Liver (tissue), 9 donors: Measurements from ENCODE around the gene FBXW5. TPM values are rescaled to one million over a fixed set of nuclear protein-coding genes. Genes with fewer than 3 reads are reported as not detected.

Experiments used
- DNase-seq: peaks from one replicate; pipeline ENCODE4 v3.0.0-alpha.2; 2017; ENCODE audit warnings: low spot score
- H3K27ac ChIP-seq, 2 donors: one replicate each; pipeline ENCODE4 v1.7.0; 2013; ENCODE audit warnings: inconsistent platforms in 2 of 2, low read length in 2 of 2, control low read depth in 1 of 2, low read depth in 1 of 2, mild to moderate bottlenecking in 1 of 2
- H3K27me3 ChIP-seq, 4 donors: one replicate each; pipeline versions ENCODE4 v1.6.1 to v1.7.0; 2013; ENCODE audit warnings: low read length in 3 of 4, inconsistent platforms in 1 of 4, mild to moderate bottlenecking in 1 of 4, moderate library complexity in 1 of 4; ENCODE audit not compliant: control insufficient read depth in 4 of 4, insufficient read depth in 4 of 4
- H3K36me3 ChIP-seq, 4 donors: one replicate each; pipeline versions ENCODE4 v1.6.1 to v1.7.0; 2013; ENCODE audit warnings: low read length in 3 of 4, mild to moderate bottlenecking in 3 of 4, low read depth in 1 of 4, moderate library complexity in 1 of 4; ENCODE audit not compliant: control insufficient read depth in 4 of 4, insufficient read depth in 3 of 4
- H3K4me1 ChIP-seq, 4 donors: one replicate each; pipeline versions ENCODE4 v1.6.1 to v1.7.0; 2013; ENCODE audit warnings: low read length in 3 of 4, mild to moderate bottlenecking in 3 of 4, moderate library complexity in 1 of 4; ENCODE audit not compliant: control insufficient read depth in 4 of 4, insufficient read depth in 4 of 4
- H3K4me3 ChIP-seq, 3 donors: one replicate each; pipeline versions ENCODE4 v1.6.1 to v1.7.0; 2013; ENCODE audit warnings: low read length in 3 of 3, control low read depth in 1 of 3, low read depth in 1 of 3, mild to moderate bottlenecking in 1 of 3
- H3K9ac ChIP-seq, 2 donors: one replicate each; pipeline ENCODE4 v1.7.0; 2013; ENCODE audit warnings: low read length in 2 of 2, mild to moderate bottlenecking in 2 of 2, moderate library complexity in 2 of 2, control low read depth in 1 of 2, low read depth in 1 of 2
- H3K9me3 ChIP-seq, 4 donors: one replicate each; pipeline versions ENCODE4 v1.6.1 to v1.7.0; 2013; ENCODE audit warnings: low read length in 3 of 4; ENCODE audit not compliant: control insufficient read depth in 4 of 4
- EGR1 ChIP-seq, 2 donors: IDR thresholded peaks; 2 replicates each; pipeline ENCODE4 v1.6.1; 2016 to 2018; ENCODE audit warnings: antibody characterized with exemption in 2 of 2, low read depth in 2 of 2
- FOXA1 ChIP-seq: IDR thresholded peaks from 2 replicates; pipeline ENCODE4 v1.6.1; 2016; ENCODE audit warnings: antibody characterized with exemption
- FOXA2 ChIP-seq: IDR thresholded peaks from 2 replicates; pipeline ENCODE4 v1.6.1; 2016; ENCODE audit warnings: antibody characterized with exemption
- GABPA ChIP-seq, 2 donors: IDR thresholded peaks in 1 of 2; conservative IDR thresholded peaks in 1 of 2; 2 replicates each; pipeline ENCODE4 v1.6.1; 2016; ENCODE audit warnings: antibody characterized with exemption in 2 of 2, mild to moderate bottlenecking in 1 of 2, moderate library complexity in 1 of 2
- HNF4A ChIP-seq, 2 donors: conservative IDR thresholded peaks; 2 replicates each; pipeline ENCODE4 v1.6.1; 2016; ENCODE audit warnings: antibody characterized with exemption in 2 of 2, mild to moderate bottlenecking in 2 of 2
- HNF4G ChIP-seq: IDR thresholded peaks from 2 replicates; pipeline ENCODE4 v1.6.1; 2016; ENCODE audit warnings: antibody characterized with exemption
- JUND ChIP-seq, 2 donors: IDR thresholded peaks; 2 replicates each; pipeline ENCODE4 v1.6.1; 2016; ENCODE audit warnings: antibody characterized with exemption in 2 of 2
- NR2F2 ChIP-seq: IDR thresholded peaks from 2 replicates; pipeline ENCODE4 v1.6.1; 2016; ENCODE audit warnings: antibody characterized with exemption
- RAD21 ChIP-seq, 2 donors: IDR thresholded peaks; 2 replicates each; pipeline ENCODE4 v1.6.1; 2016; ENCODE audit warnings: antibody characterized with exemption in 2 of 2, mild to moderate bottlenecking in 2 of 2
- RXRA ChIP-seq, 2 donors: IDR thresholded peaks; 2 replicates each; pipeline ENCODE4 v1.6.1; 2017 to 2018; ENCODE audit warnings: antibody characterized with exemption in 2 of 2, mild to moderate bottlenecking in 1 of 2
- SP1 ChIP-seq: IDR thresholded peaks from 2 replicates; pipeline ENCODE4 v1.6.1; 2018; ENCODE audit warnings: antibody characterized with exemption, mild to moderate bottlenecking
- TAF1 ChIP-seq: conservative IDR thresholded peaks from 2 replicates; pipeline ENCODE4 v1.6.1; 2016; ENCODE audit warnings: antibody characterized with exemption, mild to moderate bottlenecking
- YY1 ChIP-seq: IDR thresholded peaks from 2 replicates; pipeline ENCODE4 v1.6.1; 2016; ENCODE audit warnings: antibody characterized with exemption, mild to moderate bottlenecking
- whole genome bisulfite sequencing: extraction: QIAGEN DNeasy Blood & Tissue Kit; methylation state at CpG from one replicate; pipeline ENCODE4 v1.1.7; 2013; 5-methylcytosine and 5-hydroxymethylcytosine counted together
- polyA plus RNA-seq, 2 donors: library from polyadenylated mRNA; stranded (reverse) in 1 of 2; unstranded in 1 of 2; fragments of 200-250 nt in 1 of 2; fragments of >200 nt in 1 of 2; fragmentation: Nextera tagmentation in 1 of 2; extraction: Ambion mirVana in 1 of 2; gene quantifications; one replicate each; pipeline versions ENCODE4 v1.2.1 to v1.2.3, GENCODE V29; 2013 to 2015
- total RNA-seq, 2 donors: library from RNA; depleted of rRNA; stranded (reverse); fragments of >200 nt; gene quantifications; one replicate each; pipeline ENCODE4 v1.2.3, GENCODE V29; 2014
- TF ChIP-seq, protein P1 (sequence below): IDR thresholded peaks from 2 replicates; pipeline ENCODE4 v1.6.1; 2016; ENCODE audit warnings: antibody characterized with exemption, mild to moderate bottlenecking
- TF ChIP-seq, protein P2 (sequence below): IDR thresholded peaks from 2 replicates; pipeline ENCODE4 v1.6.1; 2016; ENCODE audit warnings: antibody characterized with exemption
- TF ChIP-seq, protein P3 (sequence below): fragments of 150-350 bp; IDR thresholded peaks from 2 replicates; pipeline ENCODE4 v1.5.1; 2017; ENCODE audit warnings: improper control_type of control experiment, low read depth, low read length; ENCODE audit not compliant: missing input control
- TF ChIP-seq, protein P4 (sequence below): IDR thresholded peaks from 2 replicates; pipeline ENCODE4 v1.6.1; 2016; ENCODE audit warnings: antibody characterized with exemption
- TF ChIP-seq, protein P5 (sequence below): IDR thresholded peaks from 2 replicates; pipeline ENCODE4 v1.6.1; 2016; ENCODE audit warnings: antibody characterized with exemption
- donor health status: healthy.
- donor health status: healthy.
- donor health status: healthy.
- donor health status: healthy.
- donor health status: healthy.

Gene FBXW5
- total and polyA plus RNA-seq, 4 donors: 64.0 to 163 (median 109) TPM

DNA sequence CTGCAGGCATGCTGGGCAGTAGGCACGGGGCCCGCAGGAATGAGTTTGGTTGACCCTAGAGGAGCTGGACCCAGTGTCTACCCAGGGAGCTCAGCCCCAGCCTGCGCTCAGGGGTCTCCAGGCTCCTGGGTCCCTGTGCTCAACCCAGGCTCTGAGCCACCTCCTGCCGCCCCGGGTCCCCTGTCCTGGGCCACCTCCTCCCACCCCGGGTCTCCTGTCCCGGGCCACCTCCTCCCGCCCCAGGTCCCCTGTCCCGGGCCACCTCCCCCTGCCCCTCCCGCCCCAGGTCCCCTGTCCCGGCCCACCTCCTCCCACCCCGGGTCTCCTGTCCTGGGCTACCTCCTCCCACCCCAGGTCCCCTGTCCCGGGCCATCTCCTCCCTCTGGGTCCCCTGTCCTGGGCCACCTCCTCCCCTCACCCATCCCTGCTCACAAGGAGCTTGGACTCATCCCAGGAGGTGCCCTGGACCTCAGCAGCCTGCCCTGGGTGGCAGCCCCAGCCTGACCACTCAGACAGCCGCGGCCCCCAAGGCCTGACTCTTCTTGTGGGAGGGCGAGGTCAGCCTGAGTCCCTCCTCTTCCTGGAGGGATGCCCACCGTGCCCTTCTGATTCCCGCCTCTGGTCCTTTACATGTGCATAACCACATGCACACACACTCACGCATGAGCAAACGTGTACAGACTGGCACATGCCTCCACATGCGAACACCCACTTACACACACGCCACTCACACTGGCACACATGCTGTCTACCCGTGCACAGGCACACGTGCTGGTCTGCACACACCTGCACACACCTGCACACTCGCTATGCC, 9.9 kb upstream of the FBXW5 start:
- no peak overlapping the region for H3K27ac ChIP-seq
- no peak overlapping the region for H3K4me3 ChIP-seq
- WGBS: 95% methylated on average over 25 of the region's 25 CpGs
- H3K4me1 ChIP-seq: peaks cover 0 to 10% (median under 1%) of the 10 kb centered on the region in 4 donors
- no peak for DNase-seq
- no peak overlapping the region for H3K9ac ChIP-seq
- H3K36me3 ChIP-seq: no peaks in the 10 kb centered on the region
- H3K9me3 ChIP-seq: no peaks in the 10 kb centered on the region
- no peaks in the 10 kb centered on the region for H3K27me3 ChIP-seq
- no peak for TF ChIP-seq FOXA2
- no peak for TF ChIP-seq RXRA (IDR thresholded peaks at IDR 0.05)
- TF ChIP-seq, protein P1, sequence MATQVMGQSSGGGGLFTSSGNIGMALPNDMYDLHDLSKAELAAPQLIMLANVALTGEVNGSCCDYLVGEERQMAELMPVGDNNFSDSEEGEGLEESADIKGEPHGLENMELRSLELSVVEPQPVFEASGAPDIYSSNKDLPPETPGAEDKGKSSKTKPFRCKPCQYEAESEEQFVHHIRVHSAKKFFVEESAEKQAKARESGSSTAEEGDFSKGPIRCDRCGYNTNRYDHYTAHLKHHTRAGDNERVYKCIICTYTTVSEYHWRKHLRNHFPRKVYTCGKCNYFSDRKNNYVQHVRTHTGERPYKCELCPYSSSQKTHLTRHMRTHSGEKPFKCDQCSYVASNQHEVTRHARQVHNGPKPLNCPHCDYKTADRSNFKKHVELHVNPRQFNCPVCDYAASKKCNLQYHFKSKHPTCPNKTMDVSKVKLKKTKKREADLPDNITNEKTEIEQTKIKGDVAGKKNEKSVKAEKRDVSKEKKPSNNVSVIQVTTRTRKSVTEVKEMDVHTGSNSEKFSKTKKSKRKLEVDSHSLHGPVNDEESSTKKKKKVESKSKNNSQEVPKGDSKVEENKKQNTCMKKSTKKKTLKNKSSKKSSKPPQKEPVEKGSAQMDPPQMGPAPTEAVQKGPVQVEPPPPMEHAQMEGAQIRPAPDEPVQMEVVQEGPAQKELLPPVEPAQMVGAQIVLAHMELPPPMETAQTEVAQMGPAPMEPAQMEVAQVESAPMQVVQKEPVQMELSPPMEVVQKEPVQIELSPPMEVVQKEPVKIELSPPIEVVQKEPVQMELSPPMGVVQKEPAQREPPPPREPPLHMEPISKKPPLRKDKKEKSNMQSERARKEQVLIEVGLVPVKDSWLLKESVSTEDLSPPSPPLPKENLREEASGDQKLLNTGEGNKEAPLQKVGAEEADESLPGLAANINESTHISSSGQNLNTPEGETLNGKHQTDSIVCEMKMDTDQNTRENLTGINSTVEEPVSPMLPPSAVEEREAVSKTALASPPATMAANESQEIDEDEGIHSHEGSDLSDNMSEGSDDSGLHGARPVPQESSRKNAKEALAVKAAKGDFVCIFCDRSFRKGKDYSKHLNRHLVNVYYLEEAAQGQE: no peak
- TF ChIP-seq RAD21 (IDR thresholded peaks at IDR 0.05): no peak
- no peak for TF ChIP-seq YY1
- TF ChIP-seq GABPA (IDR thresholded peaks at IDR 0.05 in 1 of 2, conservative IDR thresholded peaks at IDR 0.05 in 1 of 2): no peak
- no peak for TF ChIP-seq TAF1
- TF ChIP-seq FOXA1: no peak
- no peak for TF ChIP-seq NR2F2
- TF ChIP-seq HNF4G: no peak
- TF ChIP-seq, protein P2, sequence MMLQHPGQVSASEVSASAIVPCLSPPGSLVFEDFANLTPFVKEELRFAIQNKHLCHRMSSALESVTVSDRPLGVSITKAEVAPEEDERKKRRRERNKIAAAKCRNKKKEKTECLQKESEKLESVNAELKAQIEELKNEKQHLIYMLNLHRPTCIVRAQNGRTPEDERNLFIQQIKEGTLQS: no peak
- no peak for TF ChIP-seq EGR1 (IDR thresholded peaks at IDR 0.05; ENCODE audit: low read depth in 2 of 2)
- no peak for TF ChIP-seq JUND (IDR thresholded peaks at IDR 0.05)
- no peak for TF ChIP-seq HNF4A (conservative IDR thresholded peaks at IDR 0.05)
- TF ChIP-seq, protein P3, sequence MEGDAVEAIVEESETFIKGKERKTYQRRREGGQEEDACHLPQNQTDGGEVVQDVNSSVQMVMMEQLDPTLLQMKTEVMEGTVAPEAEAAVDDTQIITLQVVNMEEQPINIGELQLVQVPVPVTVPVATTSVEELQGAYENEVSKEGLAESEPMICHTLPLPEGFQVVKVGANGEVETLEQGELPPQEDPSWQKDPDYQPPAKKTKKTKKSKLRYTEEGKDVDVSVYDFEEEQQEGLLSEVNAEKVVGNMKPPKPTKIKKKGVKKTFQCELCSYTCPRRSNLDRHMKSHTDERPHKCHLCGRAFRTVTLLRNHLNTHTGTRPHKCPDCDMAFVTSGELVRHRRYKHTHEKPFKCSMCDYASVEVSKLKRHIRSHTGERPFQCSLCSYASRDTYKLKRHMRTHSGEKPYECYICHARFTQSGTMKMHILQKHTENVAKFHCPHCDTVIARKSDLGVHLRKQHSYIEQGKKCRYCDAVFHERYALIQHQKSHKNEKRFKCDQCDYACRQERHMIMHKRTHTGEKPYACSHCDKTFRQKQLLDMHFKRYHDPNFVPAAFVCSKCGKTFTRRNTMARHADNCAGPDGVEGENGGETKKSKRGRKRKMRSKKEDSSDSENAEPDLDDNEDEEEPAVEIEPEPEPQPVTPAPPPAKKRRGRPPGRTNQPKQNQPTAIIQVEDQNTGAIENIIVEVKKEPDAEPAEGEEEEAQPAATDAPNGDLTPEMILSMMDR: no peak
- TF ChIP-seq SP1: no peak
- TF ChIP-seq, protein P4, sequence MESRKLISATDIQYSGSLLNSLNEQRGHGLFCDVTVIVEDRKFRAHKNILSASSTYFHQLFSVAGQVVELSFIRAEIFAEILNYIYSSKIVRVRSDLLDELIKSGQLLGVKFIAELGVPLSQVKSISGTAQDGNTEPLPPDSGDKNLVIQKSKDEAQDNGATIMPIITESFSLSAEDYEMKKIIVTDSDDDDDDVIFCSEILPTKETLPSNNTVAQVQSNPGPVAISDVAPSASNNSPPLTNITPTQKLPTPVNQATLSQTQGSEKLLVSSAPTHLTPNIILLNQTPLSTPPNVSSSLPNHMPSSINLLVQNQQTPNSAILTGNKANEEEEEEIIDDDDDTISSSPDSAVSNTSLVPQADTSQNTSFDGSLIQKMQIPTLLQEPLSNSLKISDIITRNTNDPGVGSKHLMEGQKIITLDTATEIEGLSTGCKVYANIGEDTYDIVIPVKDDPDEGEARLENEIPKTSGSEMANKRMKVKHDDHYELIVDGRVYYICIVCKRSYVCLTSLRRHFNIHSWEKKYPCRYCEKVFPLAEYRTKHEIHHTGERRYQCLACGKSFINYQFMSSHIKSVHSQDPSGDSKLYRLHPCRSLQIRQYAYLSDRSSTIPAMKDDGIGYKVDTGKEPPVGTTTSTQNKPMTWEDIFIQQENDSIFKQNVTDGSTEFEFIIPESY: no peak
- TF ChIP-seq, protein P5, sequence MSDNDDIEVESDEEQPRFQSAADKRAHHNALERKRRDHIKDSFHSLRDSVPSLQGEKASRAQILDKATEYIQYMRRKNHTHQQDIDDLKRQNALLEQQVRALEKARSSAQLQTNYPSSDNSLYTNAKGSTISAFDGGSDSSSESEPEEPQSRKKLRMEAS: no peak
